Ureter (tissue), 1 donor: ENCODE results near the gene PPP1R1B. TPM values are rescaled to one million over a fixed set of nuclear protein-coding genes. Genes with fewer than 3 reads are reported as not detected.

Experiments used
- DNase-seq: peaks from one replicate; pipeline ENCODE4 v3.0.0-alpha.2; 2020; ENCODE audit warnings: low spot score
- total RNA-seq: library from RNA; stranded (reverse); gene quantifications from one replicate; pipeline ENCODE4 v1.2.4, GENCODE V29; 2023
- donor health status: DM: yes; HTN: yes; CAD: no.

Gene PPP1R1B
- total RNA-seq, 1 donor from 2014 or later = 40.4 TPM

GRCh38 chr17:39652587-39653315 is 26.0 kb downstream of the PPP1R1B start:
- no peak for DNase-seq

- no peak for DNase-seq
Measured at GRCh38 chr17:39653316-39653661, 26.5 kb downstream of the PPP1R1B start.

GRCh38 chr17:39653662-39654331 is 27.0 kb downstream of the PPP1R1B start:
- DNase-seq = no peak

DNA sequence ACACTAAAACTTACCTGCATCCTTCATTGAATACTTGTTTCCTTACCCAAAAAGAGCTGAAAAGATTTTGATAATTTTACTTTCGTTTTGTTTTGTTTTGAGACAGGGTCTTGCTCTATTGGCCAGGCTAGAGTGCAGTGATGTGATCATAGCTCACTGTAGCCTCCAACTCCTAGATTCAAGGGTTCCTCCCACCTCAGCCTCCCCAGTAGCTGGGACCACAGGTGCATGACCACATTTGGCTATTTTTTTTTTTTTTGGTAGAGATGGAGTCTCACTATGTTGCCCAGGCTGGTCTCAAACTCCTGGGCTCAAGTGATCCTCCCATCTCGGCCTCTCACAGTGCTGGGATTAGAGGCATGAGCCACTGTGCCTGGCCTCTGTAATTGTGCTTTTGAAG is 28.4 kb downstream of the PPP1R1B start:
- DNase-seq = no peak

GRCh38 chr17:39658346-39658745 is 31.6 kb downstream of the PPP1R1B start:
- DNase-seq = no peak

- DNase-seq = no peak
Measured at GRCh38 chr17:39658760-39659159, 32.0 kb downstream of the PPP1R1B start.

DNA sequence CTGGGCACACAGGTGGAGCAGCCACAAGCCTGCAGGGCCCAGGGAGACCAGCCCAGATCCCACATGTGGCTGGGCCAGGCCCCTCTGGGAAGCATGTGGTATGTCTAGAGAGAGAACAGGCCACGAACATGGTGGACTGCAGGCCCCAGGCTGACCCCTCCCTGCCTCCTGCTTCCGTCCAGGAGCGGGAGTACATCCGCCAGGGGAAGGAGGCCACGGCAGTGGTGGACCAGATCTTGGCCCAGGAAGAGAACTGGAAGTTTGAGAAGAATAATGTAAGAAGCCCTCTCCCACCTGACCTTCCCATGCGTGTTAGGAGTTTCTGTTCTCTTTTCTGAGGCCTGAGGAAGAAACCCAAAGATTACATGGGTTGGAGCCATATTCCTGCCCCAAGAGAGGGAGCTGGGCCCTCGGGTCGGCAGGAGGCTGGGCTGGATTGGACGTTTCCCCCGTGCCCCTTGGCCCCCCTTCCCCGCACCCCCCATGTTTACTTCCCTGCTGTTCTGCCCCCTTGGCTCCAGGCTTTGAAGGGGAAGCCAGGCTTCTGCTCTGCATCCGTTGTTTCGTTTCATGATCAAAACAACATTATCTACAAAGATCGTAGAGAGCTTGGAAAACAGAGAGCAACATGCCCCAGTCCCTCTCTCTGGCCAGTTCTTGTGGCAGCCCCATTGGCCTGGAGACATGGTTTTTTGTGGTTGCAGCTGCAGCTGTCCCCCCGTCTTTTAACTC is 32.7 kb downstream of the PPP1R1B start:
- no peak for DNase-seq

DNA sequence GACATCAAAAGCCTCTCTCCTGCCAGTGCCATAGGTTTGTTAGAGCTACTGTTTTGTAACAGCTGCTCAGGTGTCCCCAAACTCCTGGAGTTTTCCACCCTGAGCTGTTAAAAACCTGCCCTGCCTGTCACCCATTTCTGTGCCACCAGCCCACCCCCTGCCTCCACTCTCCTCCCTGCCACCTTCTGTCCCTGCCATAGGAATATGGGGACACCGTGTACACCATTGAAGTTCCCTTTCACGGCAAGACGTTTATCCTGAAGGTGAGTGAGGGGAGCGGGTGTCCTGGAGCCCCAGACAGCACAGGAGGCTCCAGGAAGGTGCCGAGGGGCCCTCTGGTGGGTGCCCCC is 33.2 kb downstream of the PPP1R1B start:
- DNase-seq = no peak

GRCh38 chr17:39660397-39661385 is 33.9 kb downstream of the PPP1R1B start:
- no peak for DNase-seq

- DNase-seq = no peak
Measured at GRCh38 chr17:39661744-39662541, 35.2 kb downstream of the PPP1R1B start.

- DNase-seq = peak; percentile 64
Measured at GRCh38 chr17:39662551-39663339, 36.0 kb downstream of the PPP1R1B start.

DNA sequence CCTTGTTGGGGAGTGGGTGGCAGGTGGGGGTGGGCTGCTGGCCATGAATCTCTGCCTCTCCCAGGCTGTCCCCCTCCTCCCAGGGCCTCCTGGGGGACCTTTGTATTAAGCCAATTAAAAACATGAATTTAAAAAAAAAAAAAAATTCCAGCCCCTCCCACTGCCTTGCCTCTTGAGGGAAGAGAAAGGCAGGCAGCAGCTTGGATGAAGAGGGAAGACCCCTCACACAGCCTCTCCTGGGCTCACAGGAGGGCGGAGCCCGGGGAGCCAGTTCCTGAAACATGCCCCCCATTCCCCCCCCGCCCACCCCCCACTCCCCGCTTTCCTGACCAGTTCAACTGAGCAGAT is 36.6 kb downstream of the PPP1R1B start:
- DNase-seq = no peak

GRCh38 chr17:39663688-39664580 is 37.2 kb downstream of the PPP1R1B start:
- no peak for DNase-seq

DNA sequence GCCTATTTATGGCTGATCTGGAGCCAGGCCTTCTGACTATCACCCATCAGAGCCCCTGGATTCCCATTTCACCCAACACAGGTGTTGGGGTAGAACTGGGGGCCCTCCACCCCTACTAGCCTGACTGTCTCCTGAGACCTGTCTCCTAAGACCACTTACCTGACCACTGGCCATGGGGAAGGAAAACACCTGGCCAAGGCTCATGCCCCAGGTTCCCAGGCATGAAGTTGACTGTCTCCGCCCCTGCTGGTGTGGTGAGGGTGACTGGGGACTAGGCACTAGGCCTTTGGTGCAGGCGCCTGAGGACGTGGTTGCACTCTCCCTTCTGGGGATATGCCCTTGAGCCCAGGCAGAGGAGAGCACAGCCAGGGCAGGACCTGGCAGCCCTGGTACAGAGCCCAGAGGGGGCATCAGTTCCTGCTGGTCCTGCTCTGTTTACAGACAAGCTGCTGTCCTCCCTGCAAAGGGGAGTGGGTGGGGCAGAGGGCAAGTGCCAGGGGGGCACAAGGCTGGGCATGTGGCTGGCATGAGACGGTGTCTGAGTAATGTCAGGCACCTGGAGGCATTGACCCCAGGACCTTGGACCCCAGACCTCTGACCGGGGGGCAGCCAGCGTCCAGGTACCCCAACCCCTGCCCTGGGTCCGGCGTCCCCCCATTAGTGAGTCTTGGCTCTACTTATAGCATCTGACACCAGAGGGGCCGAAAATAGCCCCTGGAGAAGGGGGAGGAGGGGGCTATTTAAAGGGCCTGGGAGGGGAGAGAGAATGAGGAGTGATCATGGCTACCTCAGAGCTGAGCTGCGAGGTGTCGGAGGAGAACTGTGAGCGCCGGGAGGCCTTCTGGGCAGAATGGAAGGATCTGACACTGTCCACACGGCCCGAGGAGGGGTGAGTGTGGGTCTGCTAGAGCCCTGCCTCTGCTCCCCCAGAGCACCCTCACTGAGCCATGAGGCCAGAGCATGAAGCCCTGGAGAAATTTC is 38.1 kb downstream of the PPP1R1B start, which contains the start of gene TCAP:
Gene TCAP (plus strand): TSS at position 769 of the 981 bp plus-strand sequence. CDS start 11 bp downstream, at position 780.
- DNase-seq = no peak

- DNase-seq = peak; percentile 43
Measured at GRCh38 chr17:39665642-39666224, 39.0 kb downstream of the PPP1R1B start.

DNA sequence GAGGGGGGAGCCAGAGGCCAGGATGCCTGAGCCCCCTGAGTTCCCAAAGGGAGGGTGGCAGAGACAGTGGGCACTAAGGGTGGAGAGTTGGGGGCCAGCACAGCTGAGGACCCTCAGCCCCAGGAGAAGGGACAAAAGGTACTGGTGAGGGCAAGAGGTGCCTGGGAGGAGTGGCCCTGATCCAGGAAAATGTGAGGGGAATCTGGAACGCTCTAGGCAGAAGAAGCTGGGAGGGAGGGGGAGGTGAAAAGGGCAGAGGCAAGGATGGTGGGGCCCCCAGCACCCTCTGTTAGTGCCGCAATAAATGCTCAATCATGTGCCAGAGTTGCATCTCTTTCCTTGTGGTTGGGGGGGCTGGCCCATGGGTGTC is 39.5 kb downstream of the PPP1R1B start:
- DNase-seq = no peak

- peak; percentile 51 for DNase-seq
Measured at GRCh38 chr17:39666601-39667261, 40.0 kb downstream of the PPP1R1B start.
